Right lobe of liver (tissue), 4 donors: ENCODE measurements around the gene PLXNA2.

Source experiments
- CTCF ChIP-seq, 4 donors: fragments of 200-600 bp in 3 of 4; fragments of 450-650 bp in 1 of 4; IDR thresholded peaks; one replicate each; pipeline versions ENCODE4 v1.5.1 to v1.8.0; 2016 to 2022; ENCODE audit warnings: antibody characterized with exemption in 4 of 4, mild to moderate bottlenecking in 2 of 4
- POLR2A ChIP-seq: fragments of 450-650 bp; IDR thresholded peaks from one replicate; pipeline ENCODE4 v1.6.1; 2017; ENCODE audit warnings: antibody characterized with exemption, mild to moderate bottlenecking
- donor health status: DM: no; HTN: no; CAD: no.
- donor health status: DM: no; HTN: no; CAD: no.
- donor health status: DM: no; HTN: yes; CAD: no.

GRCh38 chr1:208205216-208206013, 38.8 kb downstream of the PLXNA2 start:
- TF ChIP-seq POLR2A: no peak
- no peak for TF ChIP-seq CTCF (IDR thresholded peaks at IDR 0.05)
